Measurements from ENCODE around the gene LUZP1. TPM values are rescaled to one million over a fixed set of nuclear protein-coding genes. Genes with fewer than 3 reads are reported as not detected.

LUZP1 gene
- total RNA-seq, 2 experiments from 2014 or later = 20.1 to 23.7 TPM

- H3K27me3 ChIP-seq (ENCODE audit: control insufficient read depth in 1 of 2, insufficient read depth in 2 of 2, low read length in 2 of 2) = no peaks in the 10 kb centered on the region
- ChIA-PET CTCF (no interaction called here), POLR2A (no interaction called here)
- H3K9me3 ChIP-seq (ENCODE audit: control insufficient read depth in 1 of 2, insufficient read depth in 1 of 2, low read length in 2 of 2) = no peaks in the 10 kb centered on the region
- Mint-ChIP-seq H3K4me3 (no peak overlapping the region), H3K9me3 (no peaks in the 10 kb centered on the region), H3K36me3 (ENCODE audit: low read depth) (peaks cover 63% of the 10 kb centered on the region), H3K27me3 (no peaks in the 10 kb centered on the region), H3K4me1 (ENCODE audit: low read depth) (no peaks in the 10 kb centered on the region), H3K27ac (no peak overlapping the region)
- intact Hi-C loops (cut with DNase I, micrococcal nuclease) = loop anchor here in 1 of 2 experiments (10.0 kb wide), 1 partner anchor 183 kb away; no protein-coding TSS in a partner anchor
- no peak for DNase-seq
- no peaks in the 10 kb centered on the region for H3K4me1 ChIP-seq (ENCODE audit: insufficient read depth, low read length)
- peaks cover 62% of the 10 kb centered on the region for H3K36me3 ChIP-seq (ENCODE audit: insufficient read depth, low read length)
- TF ChIP-seq, protein P1, sequence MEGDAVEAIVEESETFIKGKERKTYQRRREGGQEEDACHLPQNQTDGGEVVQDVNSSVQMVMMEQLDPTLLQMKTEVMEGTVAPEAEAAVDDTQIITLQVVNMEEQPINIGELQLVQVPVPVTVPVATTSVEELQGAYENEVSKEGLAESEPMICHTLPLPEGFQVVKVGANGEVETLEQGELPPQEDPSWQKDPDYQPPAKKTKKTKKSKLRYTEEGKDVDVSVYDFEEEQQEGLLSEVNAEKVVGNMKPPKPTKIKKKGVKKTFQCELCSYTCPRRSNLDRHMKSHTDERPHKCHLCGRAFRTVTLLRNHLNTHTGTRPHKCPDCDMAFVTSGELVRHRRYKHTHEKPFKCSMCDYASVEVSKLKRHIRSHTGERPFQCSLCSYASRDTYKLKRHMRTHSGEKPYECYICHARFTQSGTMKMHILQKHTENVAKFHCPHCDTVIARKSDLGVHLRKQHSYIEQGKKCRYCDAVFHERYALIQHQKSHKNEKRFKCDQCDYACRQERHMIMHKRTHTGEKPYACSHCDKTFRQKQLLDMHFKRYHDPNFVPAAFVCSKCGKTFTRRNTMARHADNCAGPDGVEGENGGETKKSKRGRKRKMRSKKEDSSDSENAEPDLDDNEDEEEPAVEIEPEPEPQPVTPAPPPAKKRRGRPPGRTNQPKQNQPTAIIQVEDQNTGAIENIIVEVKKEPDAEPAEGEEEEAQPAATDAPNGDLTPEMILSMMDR (IDR thresholded peaks at IDR 0.05) = no peak
- no peak overlapping the region for H3K4me3 ChIP-seq (ENCODE audit: low read length)
- no peak overlapping the region for H3K27ac ChIP-seq (ENCODE audit: low read depth in 1 of 2, low read length in 2 of 2)
- no peak for ATAC-seq (ENCODE audit: poor library complexity)
These were observed 77.1 kb downstream of the LUZP1 start for GRCh38 chr1:23091545-23091944.

GRCh38 chr1:23090056-23090455 lies 78.6 kb downstream of the LUZP1 start:
- no peak overlapping the region for H3K4me3 Mint-ChIP-seq
- CTCF ChIA-PET = no interaction called here

GRCh38 chr1:23088027-23088426 lies 80.6 kb downstream of the LUZP1 start:
- no peak overlapping the region for H3K27ac Mint-ChIP-seq
- ChIA-PET CTCF (interaction anchor here (1.6 kb wide), 1 partner anchor 97 kb away, joined by 6 read pairs; no protein-coding TSS in a partner anchor), POLR2A (no interaction called here)
- DNase-seq = no peak
- no peaks in the 10 kb centered on the region for H3K4me1 Mint-ChIP-seq (ENCODE audit: low read depth)
- TF ChIP-seq, protein P1 (IDR thresholded peaks at IDR 0.05) = no peak
- Histone ChIP-seq H3K27me3 (ENCODE audit: control insufficient read depth in 1 of 2, insufficient read depth in 2 of 2, low read length in 2 of 2) (no peaks in the 10 kb centered on the region), H3K27ac (ENCODE audit: low read depth in 1 of 2, low read length in 2 of 2) (no peak overlapping the region), H3K9me3 (ENCODE audit: control insufficient read depth in 1 of 2, insufficient read depth in 1 of 2, low read length in 2 of 2) (no peaks in the 10 kb centered on the region), H3K36me3 (ENCODE audit: insufficient read depth, low read length) (peaks cover 74% of the 10 kb centered on the region), H3K4me1 (ENCODE audit: insufficient read depth, low read length) (no peaks in the 10 kb centered on the region), H3K4me3 (ENCODE audit: low read length) (no peak overlapping the region)
- ATAC-seq (ENCODE audit: poor library complexity) = no peak
- intact Hi-C loops (cut with DNase I, micrococcal nuclease) = no loop called here
- H3K9me3 Mint-ChIP-seq = no peaks in the 10 kb centered on the region
- no peaks in the 10 kb centered on the region for H3K27me3 Mint-ChIP-seq
- H3K4me3 Mint-ChIP-seq = no peak overlapping the region
- peaks cover 80% of the 10 kb centered on the region for H3K36me3 Mint-ChIP-seq (ENCODE audit: low read depth)

More at GRCh38 chr1:23090056-23090455, 78.6 kb downstream of the LUZP1 start:
- POLR2A ChIA-PET = no interaction called here
- Mint-ChIP-seq H3K27ac (no peak overlapping the region), H3K36me3 (ENCODE audit: low read depth) (peaks cover 76% of the 10 kb centered on the region), H3K4me1 (ENCODE audit: low read depth) (no peaks in the 10 kb centered on the region), H3K27me3 (no peaks in the 10 kb centered on the region), H3K9me3 (no peaks in the 10 kb centered on the region)
- Histone ChIP-seq H3K36me3 (ENCODE audit: insufficient read depth, low read length) (peaks cover 68% of the 10 kb centered on the region), H3K4me3 (ENCODE audit: low read length) (no peak overlapping the region), H3K27ac (ENCODE audit: low read depth in 1 of 2, low read length in 2 of 2) (no peak overlapping the region), H3K4me1 (ENCODE audit: insufficient read depth, low read length) (no peaks in the 10 kb centered on the region), H3K27me3 (ENCODE audit: control insufficient read depth in 1 of 2, insufficient read depth in 2 of 2, low read length in 2 of 2) (no peaks in the 10 kb centered on the region), H3K9me3 (ENCODE audit: control insufficient read depth in 1 of 2, insufficient read depth in 1 of 2, low read length in 2 of 2) (no peaks in the 10 kb centered on the region)
- TF ChIP-seq, protein P1 (IDR thresholded peaks at IDR 0.05) = no peak
- intact Hi-C loops (cut with DNase I, micrococcal nuclease) = loop anchor here in 1 of 2 experiments (10.0 kb wide), 1 partner anchor 185 kb away; no protein-coding TSS in a partner anchor
- no peak for ATAC-seq (ENCODE audit: poor library complexity)
- no peak for DNase-seq
